WTC11 (cell line): ENCODE results near the gene UROC1.

Experiments
- ESRRA ChIP-seq: sonication (generic); formaldehyde crosslinking; IDR thresholded peaks from 2 replicates; pipeline ENCODE4 v1.8.1; 2022; ENCODE audit warnings: mild to moderate bottlenecking, missing genetic modification reagents, borderline replicate concordance
- FOXJ3 ChIP-seq: sonication (generic); formaldehyde crosslinking; IDR thresholded peaks from 2 replicates; pipeline ENCODE4 v1.9.0; 2021; ENCODE audit warnings: missing genetic modification reagents, mild to moderate bottlenecking, borderline replicate concordance
- IRF2 ChIP-seq: sonication (generic); formaldehyde crosslinking; IDR thresholded peaks from 2 replicates; pipeline ENCODE4 v1.8.0; 2022; ENCODE audit warnings: low read depth, missing genetic modification reagents, borderline replicate concordance
- JUN ChIP-seq: sonication (generic); formaldehyde crosslinking; IDR thresholded peaks from 2 replicates; pipeline ENCODE4 v1.8.0; 2023; ENCODE audit warnings: mild to moderate bottlenecking, missing genetic modification reagents
- NFE2L1 ChIP-seq: sonication (generic); formaldehyde crosslinking; IDR thresholded peaks from 2 replicates; pipeline ENCODE4 v1.8.1; 2023; ENCODE audit warnings: missing genetic modification reagents
- NR3C1 ChIP-seq: sonication (generic); formaldehyde crosslinking; conservative IDR thresholded peaks from 2 replicates; pipeline ENCODE4 v1.8.1; 2023; ENCODE audit warnings: low read depth, mild to moderate bottlenecking, missing genetic modification reagents
- SP1 ChIP-seq: sonication (generic); formaldehyde crosslinking; conservative IDR thresholded peaks from 2 replicates; pipeline ENCODE4 v1.8.1; 2022; ENCODE audit warnings: missing genetic modification reagents
- TF ChIP-seq, protein P1 (sequence below): sonication (generic); formaldehyde crosslinking; IDR thresholded peaks from 2 replicates; pipeline ENCODE4 v1.8.1; 2022; ENCODE audit warnings: mild to moderate bottlenecking, missing genetic modification reagents, moderate library complexity, borderline replicate concordance
- TF ChIP-seq, protein P2 (sequence below): fragments of 200-600 bp; IDR thresholded peaks from 2 replicates; pipeline ENCODE4 v1.8.0; 2022; ENCODE audit warnings: antibody characterized with exemption
- TF ChIP-seq, protein P3 (sequence below): sonication (generic); formaldehyde crosslinking; IDR thresholded peaks from 2 replicates; pipeline ENCODE4 v1.8.0; 2022; ENCODE audit warnings: mild to moderate bottlenecking, missing genetic modification reagents

DNA sequence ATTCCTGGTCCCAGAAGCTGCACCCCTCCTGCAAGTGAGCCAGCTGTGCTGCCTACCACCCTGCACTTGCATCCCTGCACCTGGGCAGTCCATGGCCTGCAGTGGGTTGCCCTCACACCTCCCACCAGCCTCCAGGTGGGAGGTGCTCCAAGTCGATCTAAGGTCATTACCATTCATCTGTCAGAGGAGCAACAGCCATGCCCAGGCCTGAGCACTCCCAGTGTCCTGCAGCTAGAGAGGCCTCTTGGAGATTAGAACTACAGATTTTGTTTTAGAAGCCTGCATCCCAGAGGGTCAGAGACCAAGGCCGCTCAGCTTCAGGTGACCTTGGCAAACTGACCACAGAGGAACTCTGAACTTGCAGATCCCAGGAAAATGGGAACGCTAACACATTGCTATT, 32.9 kb downstream of the UROC1 start:
- TF ChIP-seq, protein P1, sequence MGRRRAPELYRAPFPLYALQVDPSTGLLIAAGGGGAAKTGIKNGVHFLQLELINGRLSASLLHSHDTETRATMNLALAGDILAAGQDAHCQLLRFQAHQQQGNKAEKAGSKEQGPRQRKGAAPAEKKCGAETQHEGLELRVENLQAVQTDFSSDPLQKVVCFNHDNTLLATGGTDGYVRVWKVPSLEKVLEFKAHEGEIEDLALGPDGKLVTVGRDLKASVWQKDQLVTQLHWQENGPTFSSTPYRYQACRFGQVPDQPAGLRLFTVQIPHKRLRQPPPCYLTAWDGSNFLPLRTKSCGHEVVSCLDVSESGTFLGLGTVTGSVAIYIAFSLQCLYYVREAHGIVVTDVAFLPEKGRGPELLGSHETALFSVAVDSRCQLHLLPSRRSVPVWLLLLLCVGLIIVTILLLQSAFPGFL: no peak
- TF ChIP-seq, protein P2, sequence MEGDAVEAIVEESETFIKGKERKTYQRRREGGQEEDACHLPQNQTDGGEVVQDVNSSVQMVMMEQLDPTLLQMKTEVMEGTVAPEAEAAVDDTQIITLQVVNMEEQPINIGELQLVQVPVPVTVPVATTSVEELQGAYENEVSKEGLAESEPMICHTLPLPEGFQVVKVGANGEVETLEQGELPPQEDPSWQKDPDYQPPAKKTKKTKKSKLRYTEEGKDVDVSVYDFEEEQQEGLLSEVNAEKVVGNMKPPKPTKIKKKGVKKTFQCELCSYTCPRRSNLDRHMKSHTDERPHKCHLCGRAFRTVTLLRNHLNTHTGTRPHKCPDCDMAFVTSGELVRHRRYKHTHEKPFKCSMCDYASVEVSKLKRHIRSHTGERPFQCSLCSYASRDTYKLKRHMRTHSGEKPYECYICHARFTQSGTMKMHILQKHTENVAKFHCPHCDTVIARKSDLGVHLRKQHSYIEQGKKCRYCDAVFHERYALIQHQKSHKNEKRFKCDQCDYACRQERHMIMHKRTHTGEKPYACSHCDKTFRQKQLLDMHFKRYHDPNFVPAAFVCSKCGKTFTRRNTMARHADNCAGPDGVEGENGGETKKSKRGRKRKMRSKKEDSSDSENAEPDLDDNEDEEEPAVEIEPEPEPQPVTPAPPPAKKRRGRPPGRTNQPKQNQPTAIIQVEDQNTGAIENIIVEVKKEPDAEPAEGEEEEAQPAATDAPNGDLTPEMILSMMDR: no peak
- TF ChIP-seq JUN (no peak), NR3C1 (no peak), NFE2L1 (CRISPR knock-in tag) (no peak), SP1 (CRISPR knock-in tag) (no peak), ESRRA (CRISPR knock-in tag) (no peak), IRF2 (no peak), FOXJ3 (CRISPR knock-in tag) (no peak)
- TF ChIP-seq, protein P3, sequence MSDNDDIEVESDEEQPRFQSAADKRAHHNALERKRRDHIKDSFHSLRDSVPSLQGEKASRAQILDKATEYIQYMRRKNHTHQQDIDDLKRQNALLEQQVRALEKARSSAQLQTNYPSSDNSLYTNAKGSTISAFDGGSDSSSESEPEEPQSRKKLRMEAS: no peak
